Measurements from ENCODE around the gene ZBED1. TPM values are rescaled to one million over a fixed set of nuclear protein-coding genes. Genes with fewer than 3 reads are reported as not detected.
"Not testable (repeated sequence)": the region's sequence is repeated elsewhere in the genome, so short reads cannot be mapped to it uniquely, and the experiment has no call there.

The ZBED1 gene
- total RNA-seq, 1 donor from 2014 or later = 25.6 TPM

DNA sequence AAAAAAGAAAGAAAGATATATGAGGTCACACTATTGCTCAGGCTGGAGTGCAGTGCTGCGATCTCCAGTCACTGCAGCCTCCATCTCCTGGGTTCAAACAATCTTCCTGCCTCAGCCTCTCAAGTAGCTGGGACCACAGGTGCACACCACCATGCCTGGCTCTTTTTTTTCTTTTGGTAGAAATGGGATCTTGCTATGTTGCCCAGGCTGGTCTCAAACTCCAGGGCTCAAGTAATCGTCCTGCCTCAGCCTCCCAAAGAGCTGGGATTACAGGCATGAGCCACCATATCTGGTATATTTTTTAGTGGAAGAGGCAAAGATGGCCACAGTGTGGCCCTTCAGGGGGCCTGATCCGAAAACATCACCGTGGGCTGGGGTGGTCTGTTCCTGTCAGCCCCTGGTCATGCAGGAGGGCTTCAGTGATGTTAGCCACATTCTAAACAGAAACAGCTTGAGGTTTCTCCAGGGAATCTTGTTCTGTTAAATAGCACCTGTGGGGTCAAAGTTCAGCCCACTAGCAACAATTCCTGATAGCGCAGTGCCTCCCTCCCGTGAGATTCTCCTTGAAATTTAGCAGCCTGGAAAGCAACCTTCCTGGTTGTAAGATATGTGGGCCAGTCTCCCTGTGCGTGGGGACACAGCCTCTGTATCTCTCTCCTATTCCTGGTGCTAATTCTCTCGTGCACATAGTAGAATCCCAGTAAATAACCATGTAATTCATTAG lies 7.3 kb upstream of the ZBED1 start:
- Histone ChIP-seq H3K27me3 (ENCODE audit: control insufficient read depth in 3 of 3, insufficient read depth in 3 of 3, low read length in 3 of 3) (no peaks in the 10 kb centered on the region), H3K9me3 (ENCODE audit: control insufficient read depth in 3 of 3, low read length in 3 of 3) (no peaks in the 10 kb centered on the region), H3K27ac (ENCODE audit: low read depth, low read length) (no peak overlapping the region), H3K4me3 (ENCODE audit: low read length in 3 of 3) (no peak overlapping the region), H3K9ac (ENCODE audit: low read depth in 1 of 3, low read length in 3 of 3) (no peak overlapping the region), H3K4me1 (ENCODE audit: control insufficient read depth in 3 of 3, insufficient read depth in 3 of 3, low read length in 3 of 3) (no peaks in the 10 kb centered on the region), H3K36me3 (ENCODE audit: control insufficient read depth in 3 of 3, insufficient read depth in 3 of 3, low read length in 3 of 3) (no peaks in the 10 kb centered on the region)

GRCh38 chrX:2507196-2507595 lies 6.4 kb upstream of the ZBED1 start:
- Histone ChIP-seq H3K9me3 (ENCODE audit: control insufficient read depth in 3 of 3, low read length in 3 of 3) (no peaks in the 10 kb centered on the region), H3K4me3 (ENCODE audit: low read length in 3 of 3) (no peak overlapping the region), H3K27ac (ENCODE audit: low read depth, low read length) (no peak overlapping the region)

GRCh38 chrX:2505341-2505740 lies 4.6 kb upstream of the ZBED1 start:
- H3K9me3 ChIP-seq (ENCODE audit: control insufficient read depth in 3 of 3, low read length in 3 of 3); H3K36me3 ChIP-seq (ENCODE audit: control insufficient read depth in 3 of 3, insufficient read depth in 3 of 3, low read length in 3 of 3); H3K9ac ChIP-seq (ENCODE audit: low read depth in 1 of 3, low read length in 3 of 3); H3K27ac ChIP-seq (ENCODE audit: low read depth, low read length); H3K4me3 ChIP-seq (ENCODE audit: low read length in 3 of 3); H3K4me1 ChIP-seq (ENCODE audit: control insufficient read depth in 3 of 3, insufficient read depth in 3 of 3, low read length in 3 of 3); H3K27me3 ChIP-seq (ENCODE audit: control insufficient read depth in 3 of 3, insufficient read depth in 3 of 3, low read length in 3 of 3): not testable (repeated sequence)

More at GRCh38 chrX:2507196-2507595, 6.4 kb upstream of the ZBED1 start:
- Histone ChIP-seq H3K9ac (ENCODE audit: low read depth in 1 of 3, low read length in 3 of 3) (no peak overlapping the region), H3K4me1 (ENCODE audit: control insufficient read depth in 3 of 3, insufficient read depth in 3 of 3, low read length in 3 of 3) (no peaks in the 10 kb centered on the region), H3K36me3 (ENCODE audit: control insufficient read depth in 3 of 3, insufficient read depth in 3 of 3, low read length in 3 of 3) (no peaks in the 10 kb centered on the region), H3K27me3 (ENCODE audit: control insufficient read depth in 3 of 3, insufficient read depth in 3 of 3, low read length in 3 of 3) (no peaks in the 10 kb centered on the region)

- Histone ChIP-seq H3K9me3 (ENCODE audit: control insufficient read depth in 3 of 3, low read length in 3 of 3) (no peaks in the 10 kb centered on the region), H3K4me1 (ENCODE audit: control insufficient read depth in 3 of 3, insufficient read depth in 3 of 3, low read length in 3 of 3) (peaks cover 0 to under 1% (median 0%) of the 10 kb centered on the region in 3 donors), H3K27me3 (ENCODE audit: control insufficient read depth in 3 of 3, insufficient read depth in 3 of 3, low read length in 3 of 3) (no peaks in the 10 kb centered on the region), H3K27ac (ENCODE audit: low read depth, low read length) (no peak overlapping the region), H3K4me3 (ENCODE audit: low read length in 3 of 3) (no peak overlapping the region), H3K36me3 (ENCODE audit: control insufficient read depth in 3 of 3, insufficient read depth in 3 of 3, low read length in 3 of 3) (no peaks in the 10 kb centered on the region), H3K9ac (ENCODE audit: low read depth in 1 of 3, low read length in 3 of 3) (no peak overlapping the region)
These were observed 4.0 kb upstream of the ZBED1 start for GRCh38 chrX:2504706-2505332.

GRCh38 chrX:2503591-2504500 lies 3.1 kb upstream of the ZBED1 start:
- Histone ChIP-seq H3K36me3 (ENCODE audit: control insufficient read depth in 3 of 3, insufficient read depth in 3 of 3, low read length in 3 of 3) (no peaks in the 10 kb centered on the region), H3K4me3 (ENCODE audit: low read length in 3 of 3) (no peak overlapping the region), H3K27me3 (ENCODE audit: control insufficient read depth in 3 of 3, insufficient read depth in 3 of 3, low read length in 3 of 3) (no peaks in the 10 kb centered on the region), H3K27ac (ENCODE audit: low read depth, low read length) (no peak overlapping the region), H3K4me1 (ENCODE audit: control insufficient read depth in 3 of 3, insufficient read depth in 3 of 3, low read length in 3 of 3) (peaks cover 5 to 10% (median 8%) of the 10 kb centered on the region in 3 donors), H3K9ac (ENCODE audit: low read depth in 1 of 3, low read length in 3 of 3) (no peak overlapping the region), H3K9me3 (ENCODE audit: control insufficient read depth in 3 of 3, low read length in 3 of 3) (no peaks in the 10 kb centered on the region)

GRCh38 chrX:2502668-2503519 lies 2.1 kb upstream of the ZBED1 start:
- no peak overlapping the region for H3K4me3 ChIP-seq (ENCODE audit: low read length in 3 of 3)
- no peaks in the 10 kb centered on the region for H3K27me3 ChIP-seq (ENCODE audit: control insufficient read depth in 3 of 3, insufficient read depth in 3 of 3, low read length in 3 of 3)
- H3K9me3 ChIP-seq (ENCODE audit: control insufficient read depth in 3 of 3, low read length in 3 of 3) = no peaks in the 10 kb centered on the region
- peaks cover 8 to 14% (median 12%) of the 10 kb centered on the region in 3 donors for H3K4me1 ChIP-seq (ENCODE audit: control insufficient read depth in 3 of 3, insufficient read depth in 3 of 3, low read length in 3 of 3)
- H3K9ac ChIP-seq (ENCODE audit: low read depth in 1 of 3, low read length in 3 of 3) = no peak overlapping the region
- no peaks in the 10 kb centered on the region for H3K36me3 ChIP-seq (ENCODE audit: control insufficient read depth in 3 of 3, insufficient read depth in 3 of 3, low read length in 3 of 3)
- no peak overlapping the region for H3K27ac ChIP-seq (ENCODE audit: low read depth, low read length)

GRCh38 chrX:2502120-2502667 lies 1.4 kb upstream of the ZBED1 start:
- no peaks in the 10 kb centered on the region for H3K36me3 ChIP-seq (ENCODE audit: control insufficient read depth in 3 of 3, insufficient read depth in 3 of 3, low read length in 3 of 3)

DNA sequence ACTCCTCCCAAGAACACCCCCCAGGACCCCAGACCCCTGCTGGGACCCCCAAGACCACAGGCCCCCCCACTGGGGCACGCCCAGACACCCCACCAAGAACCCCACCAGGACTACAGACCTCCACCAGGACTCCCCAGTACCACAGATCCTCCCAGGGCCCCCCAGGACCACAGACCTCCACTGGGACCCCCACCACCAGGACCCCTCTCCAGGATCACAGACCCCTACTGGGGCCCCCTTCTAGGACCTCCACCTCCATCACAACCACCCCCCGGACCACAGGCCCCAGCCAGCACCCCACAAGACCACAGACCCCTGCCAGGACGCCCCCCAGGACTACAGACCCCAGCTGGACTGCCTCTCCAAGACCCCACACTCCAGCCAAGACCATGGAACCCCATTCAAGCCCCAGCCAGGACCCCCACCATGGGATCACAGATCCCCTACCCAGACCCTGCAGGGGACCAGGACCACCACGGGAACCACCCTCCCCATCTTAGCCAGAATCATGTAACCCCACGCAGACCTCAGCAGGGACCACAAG lies 855 bp upstream of the ZBED1 start:
- H3K4me3 ChIP-seq (ENCODE audit: low read length in 3 of 3) = no peak overlapping the region
- H3K27ac ChIP-seq (ENCODE audit: low read depth, low read length) = no peak overlapping the region
- no peak overlapping the region for H3K9ac ChIP-seq (ENCODE audit: low read depth in 1 of 3, low read length in 3 of 3)
- H3K9me3 ChIP-seq (ENCODE audit: control insufficient read depth in 3 of 3, low read length in 3 of 3) = no peaks in the 10 kb centered on the region
- H3K27me3 ChIP-seq (ENCODE audit: control insufficient read depth in 3 of 3, insufficient read depth in 3 of 3, low read length in 3 of 3) = no peaks in the 10 kb centered on the region
- H3K4me1 ChIP-seq (ENCODE audit: control insufficient read depth in 3 of 3, insufficient read depth in 3 of 3, low read length in 3 of 3) = peaks cover 10 to 20% (median 16%) of the 10 kb centered on the region in 3 donors
- no peaks in the 10 kb centered on the region for H3K36me3 ChIP-seq (ENCODE audit: control insufficient read depth in 3 of 3, insufficient read depth in 3 of 3, low read length in 3 of 3)

More at GRCh38 chrX:2502120-2502667, 1.4 kb upstream of the ZBED1 start:
- H3K27me3 ChIP-seq (ENCODE audit: control insufficient read depth in 3 of 3, insufficient read depth in 3 of 3, low read length in 3 of 3) = no peaks in the 10 kb centered on the region
- H3K4me1 ChIP-seq (ENCODE audit: control insufficient read depth in 3 of 3, insufficient read depth in 3 of 3, low read length in 3 of 3) = peaks cover 10 to 18% (median 14%) of the 10 kb centered on the region in 3 donors
- no peak overlapping the region for H3K4me3 ChIP-seq (ENCODE audit: low read length in 3 of 3)
- no peak overlapping the region for H3K27ac ChIP-seq (ENCODE audit: low read depth, low read length)
- no peak overlapping the region for H3K9ac ChIP-seq (ENCODE audit: low read depth in 1 of 3, low read length in 3 of 3)
- no peaks in the 10 kb centered on the region for H3K9me3 ChIP-seq (ENCODE audit: control insufficient read depth in 3 of 3, low read length in 3 of 3)

Data from skeletal muscle tissue (tissue), 4 donors.